Fibroblast of skin of left biceps (primary cell): ENCODE results near the gene EMSY.
A peak's percentile ranks its signal among the peaks of the same experiment; 100 is the strongest.
"Not testable (repeated sequence)": the region's sequence is repeated elsewhere in the genome, so short reads cannot be mapped to it uniquely, and the experiment has no call there.

Experiments used
- DNase-seq, 2 experiments: peaks; one replicate each; pipeline ENCODE4 v3.0.0-alpha.2; 2013; ENCODE audit warnings: low read depth in 2 of 2

The EMSY gene

DNA sequence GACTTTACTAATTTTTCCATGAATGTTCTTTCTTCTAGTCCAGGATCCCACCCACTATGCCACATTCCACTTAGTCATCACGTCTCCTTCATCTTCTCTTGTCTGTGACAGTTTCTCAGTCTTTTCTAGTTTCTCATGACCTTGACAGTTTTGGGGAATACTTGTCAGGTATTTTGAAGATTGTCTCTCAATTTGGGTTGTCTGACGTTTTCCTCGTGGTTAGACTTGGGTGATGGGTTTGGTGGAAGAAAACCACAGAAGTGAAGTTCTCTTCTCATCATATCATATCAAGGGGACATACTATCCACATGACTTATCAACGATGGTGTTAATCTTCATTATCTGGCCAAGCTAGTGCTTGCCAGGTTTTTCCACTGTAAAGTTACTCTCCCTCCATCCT lies 123.3 kb downstream of the EMSY start:
- DNase-seq, result no peak

DNA sequence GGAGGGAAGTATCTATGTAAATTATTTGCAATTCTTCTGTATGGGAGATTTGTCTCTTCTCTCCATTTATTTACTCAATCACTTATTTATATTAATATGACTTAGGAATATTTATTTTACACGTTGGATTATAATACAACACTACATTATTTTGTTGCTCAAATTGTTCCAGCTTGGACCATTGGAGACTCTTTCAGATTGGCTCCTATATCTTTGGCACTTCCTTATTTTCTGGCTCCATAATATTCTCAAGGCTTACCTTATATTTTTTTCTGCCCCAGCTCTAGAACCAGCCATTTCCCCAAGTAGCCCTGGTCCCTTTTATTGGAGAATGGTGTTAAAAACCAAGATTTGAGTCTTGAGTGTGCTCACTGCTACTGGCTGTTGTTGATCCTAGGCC lies 123.8 kb downstream of the EMSY start:
- DNase-seq, result no peak

DNA sequence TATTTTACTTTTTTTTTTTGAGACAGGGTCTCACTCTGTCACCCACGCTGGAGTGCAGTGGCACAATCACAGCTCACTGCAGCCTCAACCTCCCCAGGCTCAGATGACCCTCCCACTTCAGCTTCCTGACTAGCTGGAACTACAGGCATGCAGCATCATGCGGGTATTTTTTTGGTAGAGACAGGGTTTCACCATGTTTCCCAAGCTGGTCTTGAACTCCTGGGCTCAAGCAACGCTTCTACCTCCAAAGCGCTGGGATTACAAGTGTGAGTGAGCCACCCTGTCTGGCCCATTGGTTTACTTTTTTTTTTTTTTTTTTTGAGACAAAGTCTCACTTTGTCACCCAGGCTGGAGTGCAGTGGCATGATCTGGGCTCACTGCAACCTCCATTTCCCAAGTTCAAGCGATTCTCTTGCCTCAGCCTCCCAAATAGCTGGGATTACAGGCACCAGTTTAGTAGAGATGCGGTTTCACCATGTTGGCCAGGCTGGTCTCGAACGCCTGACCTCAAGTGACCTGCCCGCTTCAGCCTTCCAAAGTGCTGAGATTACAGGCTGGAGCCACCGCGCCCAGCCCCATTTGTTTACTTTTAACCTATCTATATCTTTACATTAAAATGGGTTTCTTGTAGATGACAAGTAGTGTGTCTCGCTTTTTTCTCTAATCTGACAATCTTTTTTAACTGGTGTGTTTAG lies 127.5 kb downstream of the EMSY start:
- not testable (repeated sequence) for DNase-seq

DNA sequence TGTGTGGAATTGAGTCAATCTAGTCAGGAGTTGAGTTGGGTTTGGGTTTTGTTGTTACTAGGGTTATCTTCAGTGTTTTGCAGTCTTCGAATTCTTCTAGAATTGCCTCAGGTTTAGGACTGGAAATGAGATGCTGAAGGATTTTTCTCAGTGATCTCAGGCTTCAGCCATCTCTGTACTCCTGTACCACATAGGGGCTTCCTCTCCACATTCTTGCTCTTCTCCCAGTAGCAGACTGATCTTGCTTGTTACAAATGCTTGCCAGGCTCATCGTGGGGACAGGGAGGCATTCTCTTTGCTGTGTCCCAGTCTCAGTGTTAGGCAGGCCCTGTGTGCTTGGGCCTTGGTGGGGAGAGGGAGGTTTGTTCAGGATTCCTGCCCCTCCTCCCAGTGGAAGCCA lies 129.6 kb downstream of the EMSY start:
- peak in 1 of 2 experiments; percentile 7 for DNase-seq

DNA sequence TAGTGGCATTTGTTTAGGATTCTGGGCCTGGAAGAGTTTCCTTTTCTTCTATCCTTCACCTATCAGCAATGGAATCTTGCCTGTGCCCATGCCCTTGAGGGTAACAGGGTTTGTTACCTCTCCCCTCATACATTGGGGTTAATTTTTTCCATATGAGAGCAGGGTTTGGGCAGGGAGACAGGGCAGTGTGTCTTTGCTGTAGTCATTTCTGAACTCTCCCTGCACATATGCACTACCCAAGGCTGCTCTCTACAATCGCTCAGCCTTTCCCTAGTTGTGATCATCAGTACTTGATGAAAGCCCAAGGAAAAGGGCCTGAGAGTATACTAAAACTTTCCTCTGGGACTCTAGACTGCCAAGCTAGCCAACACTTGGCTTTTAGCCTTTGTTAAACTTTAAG lies 130.1 kb downstream of the EMSY start:
- DNase-seq, result no peak

DNA sequence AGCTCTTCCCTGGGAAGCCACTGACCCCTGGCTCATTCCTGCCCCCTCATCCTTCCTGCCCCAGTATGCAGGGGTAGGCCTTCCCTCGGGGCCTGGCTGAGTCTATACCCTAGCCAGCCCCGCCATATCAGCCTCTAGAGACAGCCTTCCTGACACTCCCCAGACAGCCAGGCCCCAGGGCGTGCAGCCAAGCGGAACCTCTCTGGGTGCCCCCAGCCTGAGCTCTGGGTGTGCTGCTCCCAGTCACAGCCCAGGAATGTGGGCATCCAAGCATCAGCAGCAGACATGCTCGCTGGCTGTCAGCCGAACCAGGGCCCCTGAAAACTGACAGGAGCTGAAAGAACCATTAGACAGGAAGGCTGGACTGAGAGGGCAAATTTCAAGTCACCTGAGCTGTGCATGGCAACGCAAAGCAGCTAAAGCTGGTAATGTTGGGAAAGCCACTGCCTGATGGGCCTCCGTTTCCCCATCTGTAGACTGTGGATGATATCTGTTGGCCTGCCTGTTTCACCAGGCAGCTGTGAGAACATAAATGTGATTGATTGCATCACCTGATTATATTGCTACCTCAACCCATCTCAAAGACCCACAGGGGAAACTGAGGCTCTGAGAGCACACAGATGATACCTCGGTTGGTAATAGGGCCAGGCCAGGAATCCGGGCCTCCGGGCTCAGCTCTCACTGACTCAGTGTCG lies 132.6 kb downstream of the EMSY start:
- peak; percentile 40 to 45 for DNase-seq

DNA sequence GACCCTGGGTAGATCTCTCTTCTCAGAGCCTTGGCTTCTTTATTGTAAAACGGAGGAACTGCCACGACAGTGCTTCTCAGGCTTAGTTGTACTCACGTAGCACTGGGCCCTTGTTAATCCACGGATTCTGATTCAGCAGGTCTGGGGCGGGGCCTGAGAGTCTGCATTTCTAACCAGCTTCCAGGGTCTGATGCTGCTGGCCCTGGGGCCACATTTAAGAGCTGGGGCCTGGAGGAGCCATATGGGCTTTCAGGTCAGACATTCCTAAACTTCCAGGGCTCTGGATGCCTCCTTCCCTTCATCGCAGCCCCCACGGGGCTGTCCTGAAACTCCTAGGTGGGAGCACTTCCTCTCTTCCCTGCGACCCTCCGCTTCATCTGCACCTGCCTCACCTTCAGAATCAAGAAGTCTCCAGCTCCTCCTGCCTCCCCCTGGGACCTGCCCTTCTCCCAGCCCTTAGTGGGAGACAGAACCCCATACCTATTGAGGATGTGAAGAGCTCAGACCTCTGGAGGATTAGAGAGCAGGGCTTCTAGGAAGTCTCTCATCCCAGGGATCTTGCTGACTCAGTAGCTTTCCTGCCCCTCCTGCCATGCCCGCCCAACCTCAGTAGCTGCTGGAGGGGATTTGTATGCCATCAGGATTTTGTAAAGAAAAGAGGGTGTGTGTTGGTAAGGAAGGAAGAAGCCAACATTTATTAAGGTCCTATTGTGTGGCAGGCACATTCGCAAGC lies 133.3 kb downstream of the EMSY start:
- no peak for DNase-seq

DNA sequence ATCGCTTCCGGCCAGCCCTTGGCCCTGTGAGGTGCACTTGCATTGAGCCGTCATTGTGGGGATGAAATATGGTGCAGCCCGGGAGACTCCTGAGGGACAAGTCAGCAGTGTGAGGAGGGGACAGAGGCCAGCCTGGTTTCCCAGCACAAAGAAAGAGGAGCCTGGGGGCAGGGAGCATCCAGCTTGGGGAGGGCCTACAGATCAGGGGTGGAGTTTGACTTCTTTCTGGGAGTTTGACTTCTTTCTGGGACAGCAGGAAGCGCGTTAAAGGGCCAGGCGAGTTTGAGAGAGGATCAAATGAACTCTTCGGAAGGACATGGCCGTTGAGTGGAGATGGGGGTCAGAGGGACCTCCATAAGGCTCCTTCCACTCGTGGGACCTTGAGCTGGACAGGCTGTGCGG lies 133.8 kb downstream of the EMSY start:
- no peak for DNase-seq

DNA sequence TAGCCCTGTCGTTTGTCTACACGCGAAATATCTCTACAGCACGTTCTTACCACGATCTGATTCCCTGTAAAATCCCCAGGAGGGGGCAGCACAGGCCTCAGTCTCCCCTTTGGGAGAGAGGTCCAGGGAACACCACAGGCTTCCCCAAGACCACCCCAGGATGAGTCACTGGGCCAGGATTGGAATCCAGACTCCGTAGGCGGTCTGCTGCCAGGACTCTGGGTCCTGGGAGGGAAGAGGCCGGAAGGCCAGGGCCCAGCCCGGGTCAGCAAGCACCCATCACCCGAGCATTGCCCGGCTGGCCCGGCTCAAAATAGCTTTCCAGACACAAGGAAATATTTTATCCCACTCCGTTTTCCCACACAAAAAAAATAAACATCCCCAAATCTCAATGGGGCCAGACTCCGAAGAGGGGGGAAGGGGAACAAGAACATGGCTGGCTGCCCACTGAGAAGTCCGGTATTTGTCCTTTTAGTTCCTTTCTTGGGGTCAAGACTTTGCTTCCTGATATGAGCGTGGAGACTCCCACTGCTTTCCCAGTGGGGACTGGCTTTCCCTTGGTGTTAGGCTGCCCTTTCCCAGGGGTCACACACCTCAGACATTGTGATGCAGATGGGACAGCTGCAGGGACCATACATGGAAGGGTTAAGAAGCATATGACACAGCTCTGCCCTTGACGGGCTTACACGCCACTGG lies 134.4 kb downstream of the EMSY start:
- DNase-seq, result no peak

DNA sequence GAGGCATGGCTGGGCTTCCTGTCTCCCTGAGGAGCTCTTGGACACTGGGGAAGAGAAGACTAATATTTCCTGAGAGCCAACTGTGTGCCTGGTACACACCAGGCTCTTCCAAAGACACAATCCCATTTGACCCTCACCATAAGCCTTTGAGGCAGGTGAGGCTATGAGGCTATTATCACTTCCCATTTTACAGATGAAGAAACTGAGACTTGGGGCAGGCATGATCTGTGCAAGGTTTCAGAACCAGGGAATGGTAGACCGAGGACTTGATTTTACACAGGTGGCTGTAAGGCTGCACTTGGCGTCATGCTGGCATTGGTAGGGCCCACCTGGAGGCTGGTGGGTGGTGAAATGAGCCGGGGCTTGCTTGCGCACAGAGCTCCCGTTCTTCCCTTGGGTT lies 134.9 kb downstream of the EMSY start:
- DNase-seq, result no peak

DNA sequence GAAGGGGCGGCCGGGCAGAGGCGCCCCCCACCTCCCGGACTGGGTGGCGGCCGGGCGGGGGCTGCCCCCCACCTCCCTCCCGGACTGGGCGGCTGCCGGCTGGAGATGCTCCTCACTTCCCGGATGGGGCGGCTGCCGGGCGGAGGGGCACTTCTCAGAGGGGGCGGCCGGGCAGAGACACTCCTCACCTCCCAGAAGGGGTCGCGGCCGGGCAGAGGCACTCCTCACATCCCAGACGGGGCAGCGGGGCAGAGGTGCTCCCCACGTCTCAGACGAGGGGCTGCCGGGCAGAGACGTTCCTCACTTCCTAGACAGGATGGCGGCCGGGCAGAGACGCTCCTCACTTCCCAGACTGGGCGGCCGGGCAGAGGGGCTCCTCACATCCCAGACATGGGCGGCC lies 137.7 kb downstream of the EMSY start:
- DNase-seq, result not testable (repeated sequence)

DNA sequence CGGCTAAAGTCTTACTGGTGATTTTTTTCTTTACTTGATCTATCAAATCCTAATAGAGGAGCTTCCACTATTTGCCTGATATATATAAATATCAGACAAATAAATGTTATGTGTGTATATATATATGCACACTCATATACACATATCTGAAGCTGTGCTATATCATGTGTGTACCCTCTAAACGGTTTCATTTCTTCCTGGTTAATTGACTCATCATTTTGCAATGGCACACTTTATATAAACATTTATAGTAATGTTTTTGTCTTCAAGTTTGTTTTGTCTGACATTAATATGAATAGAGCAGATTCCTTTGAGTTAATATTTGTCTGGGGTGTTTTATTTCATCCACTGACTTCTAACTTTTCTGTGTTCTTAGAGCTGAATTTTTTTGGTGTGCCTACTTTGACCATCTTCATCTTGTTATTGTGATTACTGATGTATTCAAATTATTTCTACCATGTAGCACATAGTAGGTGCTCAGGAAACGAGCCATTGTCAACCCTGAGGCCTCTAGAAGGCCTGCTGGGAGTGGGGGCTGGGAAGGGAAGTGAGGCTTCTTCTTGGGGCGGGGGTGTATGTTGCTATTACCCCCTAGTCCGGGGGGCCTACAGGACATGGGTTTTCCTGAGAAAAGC lies 143.1 kb downstream of the EMSY start:
- no peak for DNase-seq

DNA sequence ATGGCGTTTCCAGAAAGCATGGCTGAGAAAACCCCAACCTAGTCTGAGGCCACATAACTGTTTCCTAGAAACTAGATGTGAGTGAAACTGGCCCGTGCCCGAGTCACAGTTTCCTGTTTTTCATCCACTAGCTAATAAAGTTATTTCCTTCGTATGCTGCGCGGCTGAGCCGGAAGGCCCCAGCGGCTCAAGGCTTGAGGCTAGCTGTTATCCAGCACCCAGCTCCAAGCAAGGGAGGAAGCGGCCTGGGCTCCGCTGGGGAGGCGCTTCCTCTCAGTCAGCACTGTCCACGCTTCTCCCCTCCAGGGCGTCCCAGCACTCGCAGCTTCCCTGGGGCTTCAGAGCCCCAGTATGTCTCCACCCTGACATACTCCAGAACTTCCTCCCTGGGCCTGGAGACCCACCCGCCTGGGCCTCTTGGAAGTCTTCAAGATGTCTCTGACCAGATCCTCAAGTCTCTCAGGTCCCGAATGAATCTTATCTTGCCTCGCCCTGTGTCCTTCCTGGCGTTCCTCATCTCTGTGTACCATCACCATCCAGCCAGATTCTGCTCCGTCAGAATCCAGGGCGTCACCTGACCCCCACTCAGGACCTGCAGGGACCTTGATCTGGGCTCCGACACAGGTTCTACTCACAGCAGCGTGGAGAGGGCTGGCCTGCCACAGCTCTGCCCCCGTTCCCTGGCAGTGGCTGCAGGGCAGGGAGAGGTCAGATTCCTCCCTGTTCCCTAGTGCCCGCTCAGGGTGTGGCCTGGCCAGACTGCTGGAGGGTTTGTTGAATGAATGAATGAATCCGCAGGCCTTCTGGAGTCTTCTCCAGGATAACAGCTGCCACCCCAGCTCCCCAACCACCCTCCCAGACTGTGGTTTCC lies 143.9 kb downstream of the EMSY start:
- DNase-seq, result no peak

DNA sequence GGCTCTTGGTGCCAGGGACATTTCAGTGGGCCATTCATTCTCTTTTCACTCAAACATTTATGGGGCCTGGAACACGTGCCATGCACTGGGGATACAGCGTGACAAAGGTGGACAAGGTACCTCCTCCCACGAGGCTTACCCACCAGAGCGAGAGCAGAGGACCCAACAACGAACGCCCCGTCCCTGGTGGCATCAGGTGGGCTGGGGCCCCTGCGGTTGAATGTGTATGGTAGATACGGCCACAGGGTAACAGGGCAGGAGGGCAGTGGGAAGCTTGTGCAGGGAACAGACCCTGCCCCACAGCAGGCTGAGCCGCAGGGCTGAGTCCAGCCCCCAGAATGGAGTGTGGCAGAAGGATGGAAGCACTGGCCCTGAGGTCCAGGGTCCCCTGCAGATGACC lies 144.7 kb downstream of the EMSY start:
- no peak for DNase-seq

DNA sequence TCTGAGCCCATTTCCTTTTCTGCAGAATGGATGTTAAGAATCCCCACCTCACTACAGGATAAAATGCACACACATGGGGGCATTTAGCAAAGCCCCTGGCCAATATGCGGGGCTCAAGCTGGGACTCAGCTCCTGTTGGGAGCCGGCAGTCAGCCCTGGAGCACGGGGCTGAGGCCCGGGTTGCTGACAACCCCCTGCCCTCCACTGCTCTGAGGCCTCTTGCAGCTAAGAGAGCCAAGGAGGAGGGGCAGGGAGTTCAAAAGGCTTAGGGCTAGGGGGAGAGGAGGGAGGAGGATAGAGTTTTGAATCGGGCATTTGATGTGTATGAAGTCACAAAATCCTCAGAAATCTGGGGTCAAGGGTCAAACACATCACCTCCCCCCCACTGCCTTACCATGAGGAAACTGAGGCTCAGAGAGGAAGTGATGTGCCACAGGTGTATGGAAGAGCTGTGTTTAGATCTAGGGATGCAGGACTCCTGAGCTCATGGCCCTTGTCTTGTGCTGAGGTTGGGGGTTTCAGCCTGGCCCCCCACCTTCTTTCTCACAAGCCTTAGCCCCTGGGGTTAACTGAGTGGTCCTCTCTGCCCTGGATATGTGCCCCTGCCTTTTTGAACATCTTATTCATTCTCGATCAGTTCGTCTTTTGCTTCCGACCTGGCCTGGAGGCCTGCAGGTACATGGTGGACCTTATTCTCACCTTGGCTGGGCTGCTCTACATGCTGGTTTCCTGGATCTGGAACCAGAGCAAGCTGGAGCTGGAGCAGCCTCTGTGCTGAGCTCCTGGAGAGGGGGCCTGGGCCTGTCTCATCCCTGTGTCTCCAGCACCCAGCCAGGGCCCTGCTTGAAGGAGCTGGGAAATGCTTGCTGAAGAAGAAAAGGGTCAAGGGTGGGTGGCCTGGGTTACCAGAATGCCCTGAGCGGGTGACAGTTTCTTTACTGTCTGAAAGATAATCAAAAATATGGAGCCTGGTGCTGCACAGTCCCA lies 145.4 kb downstream of the EMSY start:
- DNase-seq, result no peak

DNA sequence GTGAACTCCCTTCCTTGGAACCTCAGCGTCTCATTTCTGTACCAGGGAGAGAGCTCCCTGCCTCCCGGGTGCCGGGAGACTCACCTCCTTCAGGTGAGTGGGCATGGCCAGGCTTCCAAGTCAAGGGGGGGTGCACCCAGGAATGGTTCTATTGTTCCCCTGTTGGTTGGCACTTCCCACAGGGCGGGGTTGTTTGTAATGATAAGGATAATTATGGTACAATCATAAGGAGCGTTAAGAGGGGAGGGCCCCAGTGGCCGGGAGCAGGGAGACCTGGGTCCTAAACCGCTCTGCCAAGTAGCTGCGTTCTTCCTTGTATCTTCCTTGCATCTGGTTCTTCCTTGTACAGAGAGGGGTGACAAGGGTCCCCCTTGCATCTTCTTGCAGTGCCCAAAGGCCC lies 146.6 kb downstream of the EMSY start:
- no peak for DNase-seq

DNA sequence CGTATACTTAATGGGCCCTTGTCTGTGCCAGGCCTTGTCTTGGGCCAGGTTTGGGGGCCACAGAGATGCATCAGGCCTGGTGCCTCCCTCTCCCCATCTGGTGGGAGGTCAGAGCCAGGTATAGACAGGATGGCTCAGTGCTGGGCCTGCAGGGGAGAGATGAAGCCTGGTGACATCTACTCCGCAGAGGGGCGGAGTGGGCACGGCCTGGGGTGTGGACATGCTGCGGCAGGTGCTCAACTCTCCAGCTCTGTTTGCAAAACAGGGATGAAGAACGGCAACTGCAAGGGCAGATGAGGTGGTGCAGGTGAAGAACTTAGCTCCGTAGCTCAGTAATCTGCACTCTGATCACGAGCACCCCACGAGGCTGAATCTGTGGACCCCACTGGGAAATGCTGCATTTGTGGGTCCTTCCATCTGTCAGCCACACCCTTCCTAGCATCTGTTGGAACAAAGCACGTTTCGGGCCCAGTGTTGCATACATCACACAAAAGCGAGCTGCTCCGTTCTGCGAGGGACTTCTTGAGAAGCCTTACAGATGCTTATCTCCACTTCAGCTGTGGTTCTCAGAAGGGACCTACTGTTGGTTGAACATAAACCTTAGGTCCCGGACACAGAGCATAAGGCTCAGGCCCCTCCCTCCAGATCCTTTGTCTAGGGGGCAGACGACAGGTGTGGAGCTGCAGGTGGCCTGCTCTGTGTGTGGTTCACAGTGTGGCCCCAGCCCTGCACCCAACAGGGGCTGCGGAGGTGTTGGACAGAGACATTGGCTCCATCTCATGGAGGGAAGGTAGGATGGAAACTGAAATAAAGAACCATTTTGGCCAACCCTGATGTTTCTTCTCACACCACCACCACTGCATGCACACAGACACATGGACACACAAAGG lies 147.5 kb downstream of the EMSY start:
- DNase-seq, result no peak

DNA sequence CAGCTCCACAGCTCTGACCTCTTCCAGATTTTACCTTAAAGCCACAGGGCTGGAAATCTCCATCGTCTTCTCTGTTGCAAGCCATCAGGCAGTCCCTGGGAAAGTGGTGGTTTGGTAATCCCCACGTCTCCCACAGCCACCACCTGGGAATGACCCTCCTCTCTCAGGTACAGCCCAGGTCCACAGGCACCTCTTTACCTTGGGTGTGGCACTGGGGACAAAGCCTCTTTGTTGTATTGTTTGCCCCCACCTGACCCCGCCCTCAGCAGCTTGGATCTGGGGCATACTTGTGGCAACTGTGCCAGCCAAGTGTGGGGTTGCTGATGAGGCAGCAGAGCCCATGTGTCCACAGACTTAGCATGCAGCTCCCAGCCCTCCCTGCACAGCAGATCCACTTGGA lies 148.1 kb downstream of the EMSY start:
- no peak for DNase-seq

DNA sequence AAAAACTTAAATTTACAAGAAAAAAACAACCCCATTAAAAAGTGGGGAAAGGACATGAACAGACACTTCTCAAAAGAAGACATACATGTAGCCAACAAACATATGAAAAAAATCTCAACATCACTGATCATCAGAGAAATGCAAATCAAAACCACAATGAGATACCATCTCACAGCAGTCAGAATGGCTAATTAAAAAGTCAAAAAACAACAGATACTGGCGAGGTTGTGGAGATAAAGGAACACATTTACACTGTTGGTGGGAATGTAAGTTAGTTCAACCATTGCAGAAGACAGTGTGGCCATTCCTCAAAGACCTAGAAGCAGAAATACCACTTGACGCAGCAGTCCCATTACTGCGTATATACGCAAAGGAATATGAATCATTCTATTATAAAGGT lies 150.3 kb downstream of the EMSY start:
- not testable (repeated sequence) for DNase-seq
